G401 (cell line): ENCODE data around the gene RARG. TPM values are rescaled to one million over a fixed set of nuclear protein-coding genes. Genes with fewer than 3 reads are reported as not detected.

ENCODE experiments used
- total RNA-seq: library from RNA; depleted of rRNA; stranded (reverse); fragments of >200 nt; shearing (Covaris generic); gene quantifications from 2 replicates; pipeline ENCODE4 v1.2.3, GENCODE V29; 2014; rRNA removed

RARG gene
- total RNA-seq, 1 experiment from 2014 or later: 48.6 TPM

Other genes starting within 250 kb of the RARG start
- gene EIF4B, start 225.8 kb downstream of the RARG start, total RNA-seq: 1,115 and 1,229 TPM in 2 replicates
- 13.7 and 21.0 TPM in 2 replicates for gene TNS2, start 182.1 kb downstream of the RARG start, total RNA-seq
- gene SPRYD3, start 152.8 kb downstream of the RARG start, total RNA-seq: 16.7 and 21.4 TPM in 2 replicates
- 29.3 and 50.2 TPM in 2 replicates for gene IGFBP6, start 134.5 kb downstream of the RARG start, total RNA-seq
- gene SOAT2, start 128.7 kb downstream of the RARG start, total RNA-seq: not detected in 2 replicates
- 12.1 and 19.4 TPM in 2 replicates for gene ZNF740, start 51.5 kb downstream of the RARG start, total RNA-seq
- gene CSAD, start 51.3 kb downstream of the RARG start, total RNA-seq: 2.0 and 7.2 TPM in 2 replicates
- 0.41 and 0.49 TPM in 2 replicates for gene ITGB7, start 25.0 kb downstream of the RARG start, total RNA-seq
- 21.8 and 23.1 TPM in 2 replicates for gene ESPL1, start 36.1 kb upstream of the RARG start, total RNA-seq
- 302 and 381 TPM in 2 replicates for gene PFDN5, start 63.3 kb upstream of the RARG start, total RNA-seq
- gene MYG1, start 67.5 kb upstream of the RARG start, total RNA-seq: 43.8 and 43.9 TPM in 2 replicates
- 103 and 105 TPM in 2 replicates for gene AAAS, start 89.4 kb upstream of the RARG start, total RNA-seq
- 0.41 TPM in 1 of 2 replicates, not detected in the other for gene SP7, start 104.1 kb upstream of the RARG start, total RNA-seq
- 26.6 and 40.0 TPM in 2 replicates for gene SP1, start 148.0 kb upstream of the RARG start, total RNA-seq
- not detected in 2 replicates for gene AMHR2, start 191.6 kb upstream of the RARG start, total RNA-seq
- 83.1 and 127 TPM in 2 replicates for gene PRR13, start 209.5 kb upstream of the RARG start, total RNA-seq
- 144 and 145 TPM in 2 replicates for gene PCBP2, start 219.9 kb upstream of the RARG start, total RNA-seq